NB4 (cell line): ENCODE measurements around the gene BAMBI.

Experiments used
- MYC ChIP-seq: IDR thresholded peaks from 2 replicates; pipeline ENCODE4 v1.6.1; 2011; ENCODE audit warnings: low read depth, low read length
- POLR2A ChIP-seq: IDR thresholded peaks from 2 replicates; pipeline ENCODE4 v1.6.1; 2011; ENCODE audit warnings: mild to moderate bottlenecking; ENCODE audit not compliant: insufficient read length; ENCODE audit errors: extremely low read depth
- TF ChIP-seq, protein P1 (sequence below): IDR thresholded peaks from one replicate; pipeline ENCODE4 v1.5.1; 2012; ENCODE audit warnings: low read depth, low read length
- TF ChIP-seq, protein P2 (sequence below): IDR thresholded peaks from 2 replicates; pipeline ENCODE4 v1.6.1; 2011; ENCODE audit warnings: low read depth, low read length

DNA sequence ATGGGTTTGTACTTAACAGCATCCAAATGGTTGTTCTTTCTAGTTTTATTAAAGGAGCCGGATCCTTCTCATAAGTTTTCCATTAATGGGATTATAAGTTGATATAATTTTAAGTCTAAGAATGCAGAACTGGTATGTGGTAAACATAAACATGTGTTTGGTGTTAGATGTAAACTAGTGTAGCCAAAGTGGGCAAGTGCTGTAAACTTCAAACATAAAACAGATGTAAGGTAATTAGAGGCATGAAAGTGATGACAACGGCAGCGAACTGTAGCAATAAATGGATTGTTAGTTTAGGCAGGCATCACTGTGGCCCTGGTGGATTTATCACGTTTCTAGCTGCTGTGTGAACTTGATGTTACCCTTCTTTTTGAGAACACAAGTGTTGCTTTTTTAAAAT is 37.9 kb downstream of the BAMBI start:
- TF ChIP-seq, protein P1, sequence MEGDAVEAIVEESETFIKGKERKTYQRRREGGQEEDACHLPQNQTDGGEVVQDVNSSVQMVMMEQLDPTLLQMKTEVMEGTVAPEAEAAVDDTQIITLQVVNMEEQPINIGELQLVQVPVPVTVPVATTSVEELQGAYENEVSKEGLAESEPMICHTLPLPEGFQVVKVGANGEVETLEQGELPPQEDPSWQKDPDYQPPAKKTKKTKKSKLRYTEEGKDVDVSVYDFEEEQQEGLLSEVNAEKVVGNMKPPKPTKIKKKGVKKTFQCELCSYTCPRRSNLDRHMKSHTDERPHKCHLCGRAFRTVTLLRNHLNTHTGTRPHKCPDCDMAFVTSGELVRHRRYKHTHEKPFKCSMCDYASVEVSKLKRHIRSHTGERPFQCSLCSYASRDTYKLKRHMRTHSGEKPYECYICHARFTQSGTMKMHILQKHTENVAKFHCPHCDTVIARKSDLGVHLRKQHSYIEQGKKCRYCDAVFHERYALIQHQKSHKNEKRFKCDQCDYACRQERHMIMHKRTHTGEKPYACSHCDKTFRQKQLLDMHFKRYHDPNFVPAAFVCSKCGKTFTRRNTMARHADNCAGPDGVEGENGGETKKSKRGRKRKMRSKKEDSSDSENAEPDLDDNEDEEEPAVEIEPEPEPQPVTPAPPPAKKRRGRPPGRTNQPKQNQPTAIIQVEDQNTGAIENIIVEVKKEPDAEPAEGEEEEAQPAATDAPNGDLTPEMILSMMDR, result no peak
- TF ChIP-seq POLR2A (no peak), MYC (no peak)
- TF ChIP-seq, protein P2, sequence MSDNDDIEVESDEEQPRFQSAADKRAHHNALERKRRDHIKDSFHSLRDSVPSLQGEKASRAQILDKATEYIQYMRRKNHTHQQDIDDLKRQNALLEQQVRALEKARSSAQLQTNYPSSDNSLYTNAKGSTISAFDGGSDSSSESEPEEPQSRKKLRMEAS, result no peak
